ENCODE measurements around the gene YBX3.

Gene YBX3

GRCh38 chr12:10736463-10736862 is 13.3 kb upstream of the YBX3 start:
- DNase-seq (ENCODE audit: low read depth) = no peak
- no peak for TF ChIP-seq CTCF (conservative IDR thresholded peaks at IDR 0.05; ENCODE audit: control insufficient read depth, insufficient read depth, low read depth, low read length)
- no peak overlapping the region for H3K4me3 ChIP-seq (ENCODE audit: control insufficient read depth, low read depth, low read length)

GRCh38 chr12:10735428-10735827 is 12.3 kb upstream of the YBX3 start:
- no peak for DNase-seq (ENCODE audit: low read depth)
- no peak for TF ChIP-seq CTCF (conservative IDR thresholded peaks at IDR 0.05; ENCODE audit: control insufficient read depth, insufficient read depth, low read depth, low read length)
- H3K4me3 ChIP-seq (ENCODE audit: control insufficient read depth, low read depth, low read length) = no peak overlapping the region

GRCh38 chr12:10732549-10732948 is 9.4 kb upstream of the YBX3 start:
- no peak overlapping the region for H3K4me3 ChIP-seq (ENCODE audit: control insufficient read depth, low read depth, low read length)
- DNase-seq (ENCODE audit: low read depth) = no peak
- TF ChIP-seq CTCF (conservative IDR thresholded peaks at IDR 0.05; ENCODE audit: control insufficient read depth, insufficient read depth, low read depth, low read length) = no peak

- TF ChIP-seq CTCF (conservative IDR thresholded peaks at IDR 0.05; ENCODE audit: control insufficient read depth, insufficient read depth, low read depth, low read length) = no peak
- H3K4me3 ChIP-seq (ENCODE audit: control insufficient read depth, low read depth, low read length) = no peak overlapping the region
- no peak for DNase-seq (ENCODE audit: low read depth)
Measured at GRCh38 chr12:10732066-10732465, 8.9 kb upstream of the YBX3 start.

GRCh38 chr12:10730559-10730958 is 7.4 kb upstream of the YBX3 start:
- no peak for DNase-seq (ENCODE audit: low read depth)

GRCh38 chr12:10728091-10728490 is 5.0 kb upstream of the YBX3 start:
- TF ChIP-seq CTCF (conservative IDR thresholded peaks at IDR 0.05; ENCODE audit: control insufficient read depth, insufficient read depth, low read depth, low read length) = no peak
- H3K4me3 ChIP-seq (ENCODE audit: control insufficient read depth, low read depth, low read length) = no peak overlapping the region
- DNase-seq (ENCODE audit: low read depth) = no peak

More at GRCh38 chr12:10730559-10730958, 7.4 kb upstream of the YBX3 start:
- TF ChIP-seq CTCF (conservative IDR thresholded peaks at IDR 0.05; ENCODE audit: control insufficient read depth, insufficient read depth, low read depth, low read length) = no peak
- no peak overlapping the region for H3K4me3 ChIP-seq (ENCODE audit: control insufficient read depth, low read depth, low read length)

GRCh38 chr12:10726945-10727344 is 3.8 kb upstream of the YBX3 start:
- no peak for DNase-seq (ENCODE audit: low read depth)
- H3K4me3 ChIP-seq (ENCODE audit: control insufficient read depth, low read depth, low read length) = no peak overlapping the region
- TF ChIP-seq CTCF (conservative IDR thresholded peaks at IDR 0.05; ENCODE audit: control insufficient read depth, insufficient read depth, low read depth, low read length) = no peak

All from fibroblast of mammary gland (primary cell).